ENCODE results near the gene ZNF283. TPM values are rescaled to one million over a fixed set of nuclear protein-coding genes. Genes with fewer than 3 reads are reported as not detected.

ZNF283 gene
- polyA plus RNA-seq, 3 donors, result 0.80 to 2.5 (median 2.0) TPM

DNA sequence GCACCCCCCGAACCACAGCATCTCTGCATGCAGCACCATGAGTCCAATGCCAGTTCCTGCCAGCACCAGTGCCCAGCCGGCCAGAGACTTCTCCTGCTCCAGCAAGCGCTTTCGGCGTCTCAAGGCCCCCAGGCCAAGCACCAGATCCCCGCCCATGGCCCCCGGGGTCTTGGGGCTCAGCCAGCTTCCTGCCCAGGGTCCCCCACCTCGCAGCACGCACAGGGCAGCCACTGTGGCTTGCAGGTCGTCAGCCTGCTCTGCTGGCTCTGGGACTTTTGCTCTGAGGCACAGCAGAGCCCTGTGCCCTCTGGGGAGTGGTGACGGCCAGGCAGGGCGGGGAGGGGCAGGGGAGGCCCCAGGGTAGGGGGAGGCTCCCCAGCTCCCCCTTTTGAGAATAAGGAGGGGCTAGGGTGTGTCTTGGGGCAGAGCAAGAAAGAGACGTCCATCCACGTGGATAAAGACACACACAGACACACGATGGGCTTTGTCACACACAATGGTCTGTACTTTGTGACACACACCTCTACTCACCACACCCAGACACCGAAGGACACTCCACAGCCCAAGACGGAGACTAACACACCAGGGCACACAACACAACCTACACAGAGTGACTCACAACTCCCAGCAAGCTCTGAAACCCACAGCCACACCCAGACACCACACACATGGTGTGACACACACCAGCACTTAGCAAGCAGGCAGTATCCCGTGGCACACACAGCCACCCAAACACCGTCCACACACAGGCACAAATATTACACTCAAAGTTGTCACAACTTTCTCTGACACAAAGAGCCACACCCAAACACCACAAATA is 46.2 kb upstream of the ZNF283 start, which contains the start of gene KCNN4:
KCNN4 (minus strand) TSS at position 268 of the 820 bp plus-strand sequence; CDS start at position 156, 112 bp downstream.
- H3K4me3 Mint-ChIP-seq, result peak within 1 kb of the TSS; percentile 89 to 96
- intact Hi-C loops (cut with micrococcal nuclease), result loop anchor here in 1 of 2 donors (10.0 kb wide), 1 partner anchor 116 kb away; no protein-coding TSS in a partner anchor
- Histone ChIP-seq H3K27me3 (ENCODE audit: control insufficient read depth in 2 of 2, insufficient read depth in 2 of 2, low read length in 2 of 2) (no peaks in the 10 kb centered on the region), H3K4me2 (replicated peaks; ENCODE audit: extremely low read depth, low read length, poor library complexity, severe bottlenecking) (peak within 1 kb of the TSS; percentile 98), H3K27ac (ENCODE audit: low read depth in 1 of 2, low read length in 2 of 2) (peak within 1 kb of the TSS; percentile 81 to 85), H3K79me2 (ENCODE audit: insufficient read depth, low read length) (peaks cover 60% of the 10 kb centered on the region), H3K9me3 (replicated peaks in 1 of 2; ENCODE audit: control insufficient read depth in 1 of 2, insufficient read depth in 1 of 2, low read length in 2 of 2) (no peaks in the 10 kb centered on the region), H4K20me1 (ENCODE audit: insufficient read depth, low read length) (no peaks in the 10 kb centered on the region), H2AFZ (ENCODE audit: insufficient read depth, low read depth, low read length, poor library complexity, severe bottlenecking) (peak within 1 kb of the TSS; percentile 69), H3K36me3 (replicated peaks in 1 of 2; ENCODE audit: control insufficient read depth in 1 of 2, insufficient read depth in 2 of 2, low read length in 2 of 2) (peaks cover 2 to 7% of the 10 kb centered on the region in 2 donors), H3K9ac (ENCODE audit: insufficient read depth, low read length, poor library complexity, severe bottlenecking) (peak within 1 kb of the TSS; percentile 76), H3K4me3 (replicated peaks in 1 of 3; ENCODE audit: low read depth in 2 of 3, low read length in 3 of 3) (peak within 1 kb of the TSS; percentile 58 to 85 (median 58)), H3K4me1 (ENCODE audit: control insufficient read depth in 1 of 2, insufficient read depth in 2 of 2, low read length in 2 of 2) (peaks cover 70 to 87% of the 10 kb centered on the region in 2 donors)
- peak within 1 kb of the TSS; percentile 86 to 97 (median 91) for H3K27ac Mint-ChIP-seq
- DNase-seq, result peak; percentile 81 to 96 (median 90)
- TF ChIP-seq, protein P1, sequence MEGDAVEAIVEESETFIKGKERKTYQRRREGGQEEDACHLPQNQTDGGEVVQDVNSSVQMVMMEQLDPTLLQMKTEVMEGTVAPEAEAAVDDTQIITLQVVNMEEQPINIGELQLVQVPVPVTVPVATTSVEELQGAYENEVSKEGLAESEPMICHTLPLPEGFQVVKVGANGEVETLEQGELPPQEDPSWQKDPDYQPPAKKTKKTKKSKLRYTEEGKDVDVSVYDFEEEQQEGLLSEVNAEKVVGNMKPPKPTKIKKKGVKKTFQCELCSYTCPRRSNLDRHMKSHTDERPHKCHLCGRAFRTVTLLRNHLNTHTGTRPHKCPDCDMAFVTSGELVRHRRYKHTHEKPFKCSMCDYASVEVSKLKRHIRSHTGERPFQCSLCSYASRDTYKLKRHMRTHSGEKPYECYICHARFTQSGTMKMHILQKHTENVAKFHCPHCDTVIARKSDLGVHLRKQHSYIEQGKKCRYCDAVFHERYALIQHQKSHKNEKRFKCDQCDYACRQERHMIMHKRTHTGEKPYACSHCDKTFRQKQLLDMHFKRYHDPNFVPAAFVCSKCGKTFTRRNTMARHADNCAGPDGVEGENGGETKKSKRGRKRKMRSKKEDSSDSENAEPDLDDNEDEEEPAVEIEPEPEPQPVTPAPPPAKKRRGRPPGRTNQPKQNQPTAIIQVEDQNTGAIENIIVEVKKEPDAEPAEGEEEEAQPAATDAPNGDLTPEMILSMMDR (IDR thresholded peaks at IDR 0.05), result no peak
- peaks cover 0 to 5% (median 2%) of the 10 kb centered on the region in 3 donors for H3K27me3 Mint-ChIP-seq (ENCODE audit: low read depth in 3 of 3)
- 4% methylated on average over 18 of the region's 19 CpGs for WGBS (ENCODE audit: insufficient coverage)
- H3K9me3 Mint-ChIP-seq, result peaks cover 0 to 3% (median 0%) of the 10 kb centered on the region in 7 donors
- peaks cover 5 to 8% of the 10 kb centered on the region in 2 donors for H3K36me3 Mint-ChIP-seq
- peaks cover 86% of the 10 kb centered on the region for H3K4me1 Mint-ChIP-seq

DNA sequence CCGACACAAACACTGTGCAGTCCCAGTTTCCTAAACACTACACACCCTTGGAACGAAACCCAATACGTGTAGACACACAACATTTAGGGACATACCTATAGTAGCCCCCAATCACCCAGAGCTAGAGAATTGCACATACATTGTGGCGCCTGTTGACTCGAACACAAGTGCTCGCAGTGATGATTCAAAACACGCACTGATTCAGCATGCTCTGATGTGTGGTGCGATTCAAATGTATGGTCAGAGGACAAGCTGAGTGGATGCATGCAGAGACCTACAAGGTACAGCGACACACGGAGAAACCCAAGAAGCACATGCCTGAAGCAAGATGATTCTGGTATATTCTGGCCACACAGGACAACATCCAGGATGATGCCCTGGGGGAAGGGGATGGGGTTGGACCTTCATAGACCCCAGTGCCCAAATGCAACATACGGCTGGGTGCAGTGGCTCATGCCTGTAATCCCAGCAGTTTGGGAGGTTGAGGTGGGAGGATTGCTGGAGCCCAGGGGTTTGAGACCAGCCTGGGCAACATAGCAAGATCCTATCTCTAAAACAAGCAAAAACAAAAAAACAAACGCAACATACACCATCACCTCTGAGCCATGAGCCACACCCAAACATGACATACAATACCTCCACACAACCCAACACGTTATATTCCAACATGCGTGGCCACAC is 45.4 kb upstream of the ZNF283 start:
- DNase-seq, result peak in 1 of 3 donors; percentile 21
- Mint-ChIP-seq H3K4me1 (peaks cover 78% of the 10 kb centered on the region), H3K27me3 (ENCODE audit: low read depth in 3 of 3) (peaks cover 0 to 3% (median 2%) of the 10 kb centered on the region in 3 donors), H3K27ac (peak overlapping the region in 5 of 7 donors; percentile 3 to 97 (median 86)), H3K9me3 (peaks cover 0 to 3% (median 0%) of the 10 kb centered on the region in 7 donors), H3K36me3 (peaks cover 0 to 2% of the 10 kb centered on the region in 2 donors), H3K4me3 (no peak overlapping the region)
- peak overlapping the region; percentile 76 for H3K9ac ChIP-seq (ENCODE audit: insufficient read depth, low read length, poor library complexity, severe bottlenecking)
- H3K27ac ChIP-seq (ENCODE audit: low read depth in 1 of 2, low read length in 2 of 2), result peak overlapping the region in 1 of 2 donors; percentile 81
- H2AFZ ChIP-seq (ENCODE audit: insufficient read depth, low read depth, low read length, poor library complexity, severe bottlenecking), result no peak overlapping the region
- intact Hi-C loops (cut with micrococcal nuclease), result loop anchor here in 1 of 2 donors (10.0 kb wide), 1 partner anchor 117 kb away; no protein-coding TSS in a partner anchor
- 94% methylated on average over 10 of the region's 14 CpGs for WGBS (ENCODE audit: insufficient coverage)
- H3K4me2 ChIP-seq (replicated peaks; ENCODE audit: extremely low read depth, low read length, poor library complexity, severe bottlenecking), result peak overlapping the region; percentile 98
- TF ChIP-seq, protein P1 (IDR thresholded peaks at IDR 0.05), result no peak
- H3K4me1 ChIP-seq (ENCODE audit: control insufficient read depth in 1 of 2, insufficient read depth in 2 of 2, low read length in 2 of 2), result peaks cover 61 to 78% of the 10 kb centered on the region in 2 donors
- H3K9me3 ChIP-seq (replicated peaks in 1 of 2; ENCODE audit: control insufficient read depth in 1 of 2, insufficient read depth in 1 of 2, low read length in 2 of 2), result no peaks in the 10 kb centered on the region
- no peaks in the 10 kb centered on the region for H3K36me3 ChIP-seq (replicated peaks in 1 of 2; ENCODE audit: control insufficient read depth in 1 of 2, insufficient read depth in 2 of 2, low read length in 2 of 2)
- H3K27me3 ChIP-seq (ENCODE audit: control insufficient read depth in 2 of 2, insufficient read depth in 2 of 2, low read length in 2 of 2), result no peaks in the 10 kb centered on the region
- no peaks in the 10 kb centered on the region for H4K20me1 ChIP-seq (ENCODE audit: insufficient read depth, low read length)
- peak overlapping the region in 1 of 3 experiments; percentile 85 for H3K4me3 ChIP-seq (replicated peaks in 1 of 3; ENCODE audit: low read depth in 2 of 3, low read length in 3 of 3)
- peaks cover 52% of the 10 kb centered on the region for H3K79me2 ChIP-seq (ENCODE audit: insufficient read depth, low read length)
